ENCODE results near the gene KIFC1. TPM values are rescaled to one million over a fixed set of nuclear protein-coding genes. Genes with fewer than 3 reads are reported as not detected.

The KIFC1 gene
- total RNA-seq, 1 donor from 2014 or later, result 27.5 TPM

DNA sequence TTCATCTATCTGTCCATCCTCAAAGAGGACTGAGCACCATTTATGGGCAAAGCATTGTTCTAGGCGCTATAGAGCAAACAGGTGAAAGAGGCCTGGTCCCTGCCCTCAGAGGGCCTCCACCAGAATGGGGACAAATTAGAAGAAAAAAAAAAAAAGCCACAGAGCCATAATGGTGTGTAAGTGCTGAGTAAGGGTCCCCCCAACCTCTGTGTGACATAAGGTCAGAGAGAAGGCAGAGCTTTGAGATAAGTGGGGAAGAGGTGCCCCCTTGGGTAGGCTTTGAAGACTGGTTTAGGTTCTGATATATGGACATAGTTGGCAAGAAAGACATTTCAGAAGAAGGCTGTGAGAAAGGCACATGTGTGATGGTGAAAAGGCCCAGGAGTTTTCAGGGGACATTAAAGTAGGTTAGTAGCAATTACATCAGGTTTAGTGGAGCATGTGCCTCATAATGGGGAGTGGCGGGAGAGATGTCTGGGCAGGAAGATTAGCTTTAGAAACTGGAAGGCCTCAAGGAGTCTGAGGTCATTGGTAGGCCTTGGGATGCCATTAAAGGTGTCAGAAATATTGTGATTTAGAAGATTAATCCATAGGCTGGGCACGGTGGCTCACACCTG is 47.5 kb downstream of the KIFC1 start:
- Histone ChIP-seq H3K27me3 (no peaks in the 10 kb centered on the region), H3K9me3 (no peaks in the 10 kb centered on the region), H3K4me1 (no peaks in the 10 kb centered on the region), H3K4me3 (no peak overlapping the region), H3K36me3 (peaks cover 3 to 62% of the 10 kb centered on the region in 2 donors), H3K27ac (no peak overlapping the region)
- TF ChIP-seq, protein P1, sequence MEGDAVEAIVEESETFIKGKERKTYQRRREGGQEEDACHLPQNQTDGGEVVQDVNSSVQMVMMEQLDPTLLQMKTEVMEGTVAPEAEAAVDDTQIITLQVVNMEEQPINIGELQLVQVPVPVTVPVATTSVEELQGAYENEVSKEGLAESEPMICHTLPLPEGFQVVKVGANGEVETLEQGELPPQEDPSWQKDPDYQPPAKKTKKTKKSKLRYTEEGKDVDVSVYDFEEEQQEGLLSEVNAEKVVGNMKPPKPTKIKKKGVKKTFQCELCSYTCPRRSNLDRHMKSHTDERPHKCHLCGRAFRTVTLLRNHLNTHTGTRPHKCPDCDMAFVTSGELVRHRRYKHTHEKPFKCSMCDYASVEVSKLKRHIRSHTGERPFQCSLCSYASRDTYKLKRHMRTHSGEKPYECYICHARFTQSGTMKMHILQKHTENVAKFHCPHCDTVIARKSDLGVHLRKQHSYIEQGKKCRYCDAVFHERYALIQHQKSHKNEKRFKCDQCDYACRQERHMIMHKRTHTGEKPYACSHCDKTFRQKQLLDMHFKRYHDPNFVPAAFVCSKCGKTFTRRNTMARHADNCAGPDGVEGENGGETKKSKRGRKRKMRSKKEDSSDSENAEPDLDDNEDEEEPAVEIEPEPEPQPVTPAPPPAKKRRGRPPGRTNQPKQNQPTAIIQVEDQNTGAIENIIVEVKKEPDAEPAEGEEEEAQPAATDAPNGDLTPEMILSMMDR (IDR thresholded peaks at IDR 0.05), result no peak
- TF ChIP-seq POLR2AphosphoS5 (IDR thresholded peaks at IDR 0.05; ENCODE audit: insufficient read depth in 1 of 2, low read depth in 1 of 2), result no peak
- no peak for TF ChIP-seq POLR2A (IDR thresholded peaks at IDR 0.05)
- no peak for DNase-seq (ENCODE audit: extremely low spot score in 2 of 2)
- intact Hi-C loops (cut with DNase I), result no loop called here

DNA sequence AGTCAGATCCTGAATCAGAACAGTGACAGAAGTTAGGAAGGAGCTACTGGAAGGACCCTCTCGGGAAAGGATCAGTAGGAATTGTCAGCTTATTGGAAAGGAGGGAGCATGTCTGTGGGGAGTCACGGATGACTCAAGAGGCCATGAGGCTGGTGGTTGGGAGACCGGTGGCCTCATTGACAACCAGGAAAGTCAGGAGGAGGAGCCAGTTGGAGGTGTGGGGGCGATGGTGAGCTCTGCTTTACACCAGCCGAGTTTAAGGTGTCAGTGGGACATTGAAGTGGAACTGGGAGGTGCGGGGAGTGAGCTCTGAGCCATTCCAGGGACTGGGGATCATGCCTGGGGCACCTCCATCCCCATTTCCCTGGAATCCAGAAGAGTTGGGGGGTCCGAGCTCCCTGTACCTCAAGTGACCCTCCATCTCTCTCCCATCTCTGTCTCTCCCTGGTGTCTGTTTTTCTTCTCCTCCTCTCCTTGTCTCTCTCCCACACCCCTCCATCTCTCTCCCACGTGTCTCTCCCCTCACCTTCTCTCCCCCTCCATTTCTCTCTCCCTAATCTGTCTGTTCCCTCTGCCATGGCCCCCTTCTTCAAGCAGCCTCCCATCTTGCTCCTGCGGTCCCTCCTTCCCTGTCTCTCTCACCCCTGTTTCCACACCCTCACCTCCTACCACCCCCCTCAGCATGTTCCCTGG is 48.5 kb downstream of the KIFC1 start:
- intact Hi-C loops (cut with DNase I), result no loop called here

DNA sequence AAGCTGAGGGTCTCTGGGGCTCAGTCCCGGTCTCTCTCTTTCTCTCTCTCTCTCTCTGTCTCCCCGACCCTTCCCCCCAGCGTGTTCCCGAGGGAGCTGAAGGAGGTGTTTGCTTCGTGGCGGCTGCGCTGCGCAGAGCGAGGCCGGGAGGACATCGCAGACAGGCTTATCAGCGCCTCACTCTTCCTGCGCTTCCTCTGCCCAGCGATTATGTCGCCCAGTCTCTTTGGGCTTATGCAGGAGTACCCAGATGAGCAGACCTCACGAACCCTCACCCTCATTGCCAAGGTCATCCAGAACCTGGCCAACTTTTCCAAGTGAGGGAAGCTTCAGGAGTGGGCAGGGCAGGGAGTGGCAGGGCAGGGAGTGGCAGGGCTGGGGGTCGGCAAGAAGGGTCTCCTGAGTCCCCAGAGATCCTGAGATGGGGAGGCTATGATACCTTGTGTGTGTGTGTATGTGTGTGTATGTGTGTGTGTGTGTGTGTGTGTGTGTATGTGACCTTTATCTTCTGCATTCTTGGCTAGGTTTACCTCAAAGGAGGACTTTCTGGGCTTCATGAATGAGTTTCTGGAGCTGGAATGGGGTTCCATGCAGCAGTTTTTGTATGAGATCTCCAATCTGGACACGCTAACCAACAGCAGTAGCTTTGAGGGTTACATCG is 49.2 kb downstream of the KIFC1 start:
- H3K27me3 ChIP-seq, result no peaks in the 10 kb centered on the region
- DNase-seq (ENCODE audit: extremely low spot score in 2 of 2), result no peak
- H3K9me3 ChIP-seq, result no peaks in the 10 kb centered on the region
- TF ChIP-seq, protein P1 (IDR thresholded peaks at IDR 0.05), result no peak
- TF ChIP-seq POLR2AphosphoS5 (IDR thresholded peaks at IDR 0.05; ENCODE audit: insufficient read depth in 1 of 2, low read depth in 1 of 2), result no peak
- TF ChIP-seq POLR2A (IDR thresholded peaks at IDR 0.05), result no peak
- H3K4me1 ChIP-seq, result no peaks in the 10 kb centered on the region
- H3K27ac ChIP-seq, result no peak overlapping the region
- peaks cover 3 to 65% of the 10 kb centered on the region in 2 donors for H3K36me3 ChIP-seq
- intact Hi-C loops (cut with DNase I), result no loop called here
- H3K4me3 ChIP-seq, result no peak overlapping the region

More for the DNA sequence above, 48.5 kb downstream of the KIFC1 start:
- H3K27ac ChIP-seq, result no peak overlapping the region
- TF ChIP-seq, protein P1 (IDR thresholded peaks at IDR 0.05), result no peak
- TF ChIP-seq POLR2A (IDR thresholded peaks at IDR 0.05), result no peak
- no peak for TF ChIP-seq POLR2AphosphoS5 (IDR thresholded peaks at IDR 0.05; ENCODE audit: insufficient read depth in 1 of 2, low read depth in 1 of 2)
- peaks cover 3 to 68% of the 10 kb centered on the region in 2 donors for H3K36me3 ChIP-seq
- H3K4me1 ChIP-seq, result no peaks in the 10 kb centered on the region
- H3K27me3 ChIP-seq, result no peaks in the 10 kb centered on the region
- H3K9me3 ChIP-seq, result no peaks in the 10 kb centered on the region
- no peak overlapping the region for H3K4me3 ChIP-seq
- DNase-seq (ENCODE audit: extremely low spot score in 2 of 2), result no peak

DNA sequence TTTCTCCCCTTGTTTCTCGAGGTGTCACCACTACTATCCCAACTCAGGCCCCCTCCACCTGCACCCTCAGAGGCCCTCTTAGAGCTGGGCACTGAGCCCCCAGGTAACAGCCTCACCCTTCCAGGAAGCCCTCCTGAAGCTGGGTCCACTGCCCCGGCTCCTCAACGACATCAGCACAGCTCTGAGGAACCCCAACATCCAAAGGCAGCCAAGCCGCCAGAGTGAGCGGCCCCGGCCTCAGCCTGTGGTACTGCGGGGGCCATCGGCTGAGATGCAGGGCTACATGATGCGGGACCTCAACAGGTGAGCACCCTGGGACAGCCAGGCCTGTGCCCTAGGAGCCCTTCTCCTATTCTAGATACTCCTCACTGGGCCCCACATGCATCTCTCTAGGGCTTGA is 49.8 kb downstream of the KIFC1 start:
- no peak overlapping the region for H3K4me3 ChIP-seq

More for the DNA sequence above, 49.8 kb downstream of the KIFC1 start:
- DNase-seq (ENCODE audit: extremely low spot score in 2 of 2), result no peak
- TF ChIP-seq, protein P1 (IDR thresholded peaks at IDR 0.05), result no peak
- TF ChIP-seq POLR2A (IDR thresholded peaks at IDR 0.05) (no peak), POLR2AphosphoS5 (IDR thresholded peaks at IDR 0.05; ENCODE audit: insufficient read depth in 1 of 2, low read depth in 1 of 2) (no peak)
- intact Hi-C loops (cut with DNase I), result no loop called here
- Histone ChIP-seq H3K4me1 (no peaks in the 10 kb centered on the region), H3K27me3 (no peaks in the 10 kb centered on the region), H3K9me3 (no peaks in the 10 kb centered on the region), H3K27ac (no peak overlapping the region), H3K36me3 (peaks cover 3 to 64% of the 10 kb centered on the region in 2 donors)
